Transverse colon (tissue), 4 donors: ENCODE results near the gene RAB11FIP3. TPM values are rescaled to one million over a fixed set of nuclear protein-coding genes. Genes with fewer than 3 reads are reported as not detected.
"Not testable (repeated sequence)": the region's sequence is repeated elsewhere in the genome, so short reads cannot be mapped to it uniquely, and the experiment has no call there.

Experiments used
- DNase-seq: peaks from one replicate; pipeline ENCODE4 v3.0.0-alpha.2; 2019
- H3K27ac ChIP-seq, 4 donors: fragments of 200-600 bp; sonication (generic); 2 replicates each; pipeline ENCODE4 v1.5.1; 2016 to 2018; ENCODE audit warnings: inconsistent platforms in 4 of 4
- H3K27me3 ChIP-seq: fragments of 200-600 bp; sonication (generic); 2 replicates; pipeline ENCODE4 v1.5.1; 2017; ENCODE audit warnings: inconsistent platforms
- H3K36me3 ChIP-seq, 4 donors: fragments of 200-600 bp; sonication (generic); 2 replicates each; pipeline ENCODE4 v1.5.1; 2017 to 2019; ENCODE audit warnings: inconsistent platforms in 4 of 4
- H3K4me1 ChIP-seq, 4 donors: fragments of 200-600 bp; sonication (generic); 2 replicates each; pipeline ENCODE4 v1.5.1; 2017 to 2020; ENCODE audit warnings: inconsistent platforms in 4 of 4
- H3K4me3 ChIP-seq, 4 donors: fragments of 200-600 bp; sonication (generic); 1 replicate in 1 of 4; 2 replicates in 3 of 4; pipeline versions ENCODE4 v1.5.1 to v1.6.1; 2017 to 2019; ENCODE audit warnings: inconsistent platforms in 4 of 4
- H3K9me3 ChIP-seq, 2 donors: fragments of 200-600 bp; sonication (generic); 2 replicates each; pipeline ENCODE4 v1.5.1; 2017 to 2019; ENCODE audit warnings: inconsistent platforms in 2 of 2
- EP300 ChIP-seq: sonication (generic); formaldehyde crosslinking; IDR thresholded peaks from one replicate; pipeline ENCODE4 v1.6.1; 2017; ENCODE audit warnings: antibody characterized with exemption, low read depth
- POLR2A ChIP-seq: fragments of 450-650 bp; IDR thresholded peaks from one replicate; pipeline ENCODE4 v1.6.1; 2016; ENCODE audit warnings: antibody characterized with exemption, mild to moderate bottlenecking, moderate library complexity
- POLR2AphosphoS5 ChIP-seq, 3 donors: sonication (generic); formaldehyde crosslinking; IDR thresholded peaks; one replicate each; pipeline ENCODE4 v1.6.1; 2016; ENCODE audit warnings: antibody characterized with exemption in 3 of 3
- WGBS, 2 donors: methylation state at CpG; one replicate each; pipeline ENCODE4 v1.1.5; 2018; ENCODE audit warnings: low coverage in 1 of 2; 5-methylcytosine and 5-hydroxymethylcytosine counted together
- in situ Hi-C, 4 donors: fragments of 200-750 bp; cut with MboI; loops; one replicate each; pipeline versions ENCODE4 v1.15.0 to v1.15.1; 2017; ENCODE audit warnings: low sequenced_read_pairs in 3 of 4, low pct_ligation_motif_present in 1 of 4, low pct_unique_long_range_greater_than_20kb in 1 of 4
- intact Hi-C: fragments of 100-400 bp; cut with DNase I; formaldehyde crosslinking; loops from one replicate; pipeline ENCODE4 v1.15.1; 2023; ENCODE audit warnings: low total_unique reads
- total RNA-seq, 4 donors: library from RNA; depleted of rRNA; stranded (reverse); fragments of >200 nt; gene quantifications; one replicate each; pipeline ENCODE4 v1.1.0, GENCODE V29; 2016
- TF ChIP-seq, protein P1 (sequence below), 5 experiments: fragments of 200-600 bp in 3 of 5; fragments of 450-650 bp in 2 of 5; sonication (generic) in 3 of 5; IDR thresholded peaks; 1 replicate in 2 of 5; 2 replicates in 3 of 5; pipeline ENCODE4 v1.5.1; 2016 to 2017; ENCODE audit warnings: antibody characterized with exemption in 5 of 5, inconsistent platforms in 3 of 5, mild to moderate bottlenecking in 2 of 5, moderate library complexity in 1 of 5

Gene RAB11FIP3
- total RNA-seq, 4 donors from 2014 or later, result 21.6 to 56.5 (median 42.2) TPM

DNA sequence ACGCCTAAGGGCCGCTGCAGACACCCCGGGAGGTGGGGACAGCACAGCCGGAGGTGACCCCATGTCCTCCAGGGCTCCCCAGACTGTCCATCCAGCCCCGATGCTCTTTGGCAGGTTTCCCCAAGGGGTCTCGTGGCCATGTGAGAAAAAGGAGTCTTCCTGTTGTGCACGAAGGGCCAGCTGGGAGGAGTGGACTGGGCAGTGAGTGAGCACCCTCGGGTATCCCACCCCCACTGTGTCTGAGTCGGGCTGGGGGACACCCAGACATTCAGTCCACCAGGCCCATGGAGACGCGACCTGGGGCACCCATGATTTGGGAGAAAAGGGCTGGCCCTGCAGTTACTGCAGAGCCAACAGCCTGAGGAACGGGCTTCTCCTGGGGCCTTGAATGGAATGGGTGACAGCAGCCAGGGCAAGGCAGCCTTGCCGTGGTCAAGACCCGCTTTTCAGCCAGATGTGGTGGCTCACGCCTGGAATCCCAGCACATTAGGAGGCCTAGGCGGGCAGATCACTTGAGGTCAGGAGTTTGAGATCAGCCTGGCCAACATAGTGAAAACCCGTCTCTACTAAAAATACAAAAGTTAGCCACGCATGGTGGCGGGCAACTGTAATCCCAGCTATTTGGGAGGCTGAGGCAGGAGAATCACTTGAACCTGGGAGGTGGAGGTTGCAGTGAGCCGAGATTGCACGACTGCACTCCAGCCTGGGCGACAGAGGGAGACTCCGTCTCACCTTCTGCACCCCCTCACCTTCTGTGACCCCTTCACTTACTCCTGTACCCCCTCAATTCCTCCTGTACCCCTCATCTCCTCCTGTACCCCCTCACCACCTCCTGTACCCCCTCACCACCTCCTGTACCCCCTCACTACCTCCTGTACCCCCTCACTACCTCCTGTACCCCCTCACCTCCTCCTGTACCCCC, 78.0 kb downstream of the RAB11FIP3 start:
- no peaks in the 10 kb centered on the region for H3K27me3 ChIP-seq
- peak overlapping the region; percentile 54 to 77 (median 69) for H3K27ac ChIP-seq
- 87 to 100% methylated on average over 3 to 21 of the region's 23 CpGs for WGBS, 2 donors
- intact Hi-C loops, result no loop called here
- peaks cover 3 to 18% (median 10%) of the 10 kb centered on the region in 4 donors for H3K4me1 ChIP-seq
- H3K36me3 ChIP-seq, result no peaks in the 10 kb centered on the region
- peak overlapping the region in 1 of 4 donors; percentile 8 for H3K4me3 ChIP-seq
- DNase-seq, result no peak
- TF ChIP-seq EP300 (no peak), POLR2A (no peak), POLR2AphosphoS5 (IDR thresholded peaks at IDR 0.05) (no peak)
- TF ChIP-seq, protein P1, sequence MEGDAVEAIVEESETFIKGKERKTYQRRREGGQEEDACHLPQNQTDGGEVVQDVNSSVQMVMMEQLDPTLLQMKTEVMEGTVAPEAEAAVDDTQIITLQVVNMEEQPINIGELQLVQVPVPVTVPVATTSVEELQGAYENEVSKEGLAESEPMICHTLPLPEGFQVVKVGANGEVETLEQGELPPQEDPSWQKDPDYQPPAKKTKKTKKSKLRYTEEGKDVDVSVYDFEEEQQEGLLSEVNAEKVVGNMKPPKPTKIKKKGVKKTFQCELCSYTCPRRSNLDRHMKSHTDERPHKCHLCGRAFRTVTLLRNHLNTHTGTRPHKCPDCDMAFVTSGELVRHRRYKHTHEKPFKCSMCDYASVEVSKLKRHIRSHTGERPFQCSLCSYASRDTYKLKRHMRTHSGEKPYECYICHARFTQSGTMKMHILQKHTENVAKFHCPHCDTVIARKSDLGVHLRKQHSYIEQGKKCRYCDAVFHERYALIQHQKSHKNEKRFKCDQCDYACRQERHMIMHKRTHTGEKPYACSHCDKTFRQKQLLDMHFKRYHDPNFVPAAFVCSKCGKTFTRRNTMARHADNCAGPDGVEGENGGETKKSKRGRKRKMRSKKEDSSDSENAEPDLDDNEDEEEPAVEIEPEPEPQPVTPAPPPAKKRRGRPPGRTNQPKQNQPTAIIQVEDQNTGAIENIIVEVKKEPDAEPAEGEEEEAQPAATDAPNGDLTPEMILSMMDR (IDR thresholded peaks at IDR 0.05), result no peak
- no peaks in the 10 kb centered on the region for H3K9me3 ChIP-seq
- in situ Hi-C loops, result loop anchor here in 1 of 4 donors (25.0 kb wide), 1 partner anchor 109 kb away; no protein-coding TSS in a partner anchor

DNA sequence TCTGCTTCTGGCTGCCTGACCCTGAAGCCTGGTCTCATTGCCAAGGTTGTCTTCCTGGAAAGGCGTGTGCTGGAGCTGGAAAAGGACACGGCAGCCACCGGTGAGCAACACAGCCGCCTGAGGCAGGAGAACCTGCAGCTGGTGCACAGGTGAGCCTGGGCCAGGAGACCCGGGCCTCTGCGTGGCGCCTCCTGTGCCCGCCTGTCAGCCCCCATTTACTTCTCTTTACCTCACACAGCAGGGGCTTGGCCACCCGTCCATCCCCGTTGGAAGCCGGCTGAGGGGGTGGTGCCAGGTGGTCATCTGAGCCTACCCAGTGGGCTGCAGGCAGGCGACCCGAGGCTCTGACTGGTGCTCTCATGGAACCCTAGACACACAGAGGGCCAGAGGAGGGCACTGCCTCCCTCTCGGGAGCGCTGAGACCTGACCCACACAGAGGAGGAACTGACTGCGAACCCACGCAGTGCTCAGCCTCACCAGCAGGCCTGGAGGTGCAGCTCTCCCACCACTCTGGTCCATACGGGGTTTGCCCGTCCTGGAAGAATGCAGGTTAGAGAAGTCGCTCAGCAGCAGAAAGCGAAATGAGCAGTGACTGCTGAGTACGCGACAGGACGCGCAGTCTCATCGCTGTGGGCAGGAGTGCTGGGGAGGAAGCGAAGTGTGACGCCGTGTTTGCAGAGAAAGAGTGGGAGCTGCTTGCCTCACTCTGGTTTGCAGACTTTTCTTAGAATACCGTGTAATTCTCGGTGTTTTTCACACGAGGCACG, 80.2 kb downstream of the RAB11FIP3 start:
- WGBS, 2 donors, result 94 to 100% methylated on average over 4 to 29 of the region's 33 CpGs
- in situ Hi-C loops (loop anchor here in 1 of 4 donors (25.0 kb wide), 1 partner anchor 107 kb away; no protein-coding TSS in a partner anchor), intact Hi-C loops (no loop called here)
- no peaks in the 10 kb centered on the region for H3K9me3 ChIP-seq
- TF ChIP-seq POLR2AphosphoS5 (IDR thresholded peaks at IDR 0.05) (no peak), POLR2A (no peak), EP300 (no peak)
- H3K27me3 ChIP-seq, result no peaks in the 10 kb centered on the region
- no peak overlapping the region for H3K4me3 ChIP-seq
- no peak overlapping the region for H3K27ac ChIP-seq
- no peaks in the 10 kb centered on the region for H3K36me3 ChIP-seq
- peaks cover 3 to 22% (median 14%) of the 10 kb centered on the region in 4 donors for H3K4me1 ChIP-seq
- no peak for DNase-seq

DNA sequence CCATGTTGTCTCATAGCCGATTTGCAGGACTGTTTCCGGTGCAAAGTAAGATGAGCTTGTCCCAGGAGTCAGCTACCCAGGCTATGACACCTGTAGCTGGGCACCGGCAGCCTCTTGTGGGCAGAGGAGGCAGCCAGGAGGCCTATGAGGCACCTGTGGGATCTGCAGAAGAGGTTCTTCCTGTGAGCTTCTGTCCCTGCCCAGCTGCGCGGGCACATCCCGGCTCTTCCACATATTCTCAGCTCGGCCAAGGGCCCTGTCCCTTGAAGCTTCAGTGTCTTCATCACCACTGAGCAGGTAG, 80.7 kb downstream of the RAB11FIP3 start:
- Histone ChIP-seq H3K27me3 (no peaks in the 10 kb centered on the region), H3K36me3 (no peaks in the 10 kb centered on the region), H3K27ac (no peak overlapping the region), H3K4me1 (peaks cover 3 to 22% (median 14%) of the 10 kb centered on the region in 4 donors), H3K4me3 (no peak overlapping the region), H3K9me3 (no peaks in the 10 kb centered on the region)
- TF ChIP-seq, protein P1 (IDR thresholded peaks at IDR 0.05), result no peak
- TF ChIP-seq POLR2AphosphoS5 (IDR thresholded peaks at IDR 0.05) (no peak), POLR2A (no peak), EP300 (no peak)
- no peak for DNase-seq
- in situ Hi-C loops, result loop anchor here in 1 of 4 donors (25.0 kb wide), 1 partner anchor 106 kb away; no protein-coding TSS in a partner anchor
- WGBS, 2 donors, result 96% methylated on average over 7 of the region's 7 CpGs; no CpG with 5 or more reads in 1 of the 2 donors
- intact Hi-C loops, result no loop called here

DNA sequence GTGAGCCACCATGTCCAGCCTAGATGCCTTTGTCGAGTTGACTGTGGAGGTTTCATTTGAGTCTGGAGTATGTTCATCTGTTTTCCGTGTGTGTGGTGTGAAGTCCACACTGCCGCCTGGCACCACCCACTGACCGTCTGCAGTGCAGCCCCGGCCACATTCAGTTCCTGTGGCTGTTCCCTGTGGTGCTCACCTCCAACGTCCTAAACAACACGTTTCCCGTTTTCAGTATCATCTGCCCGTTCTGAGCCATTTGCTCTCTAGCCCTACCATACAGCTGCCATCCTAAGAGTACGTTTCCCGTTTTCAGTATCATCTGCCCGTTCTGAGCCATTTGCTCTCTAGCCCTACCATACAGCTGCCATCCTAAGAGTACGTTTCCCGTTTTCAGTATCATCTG, 82.1 kb downstream of the RAB11FIP3 start:
- intact Hi-C loops, H3K27me3 ChIP-seq, H3K4me3 ChIP-seq, H3K36me3 ChIP-seq, H3K9me3 ChIP-seq, H3K27ac ChIP-seq, DNase-seq: not testable (repeated sequence)
- in situ Hi-C loops, result loop anchor here in 1 of 4 donors (25.0 kb wide), 1 partner anchor 105 kb away; no protein-coding TSS in a partner anchor
- H3K4me1 ChIP-seq, result peaks cover 3 to 16% (median 8%) of the 10 kb centered on the region in 4 donors
- WGBS, 2 donors, result 89 to 95% methylated on average over 13 to 14 of the region's 14 CpGs
